ENCODE measurements around the gene FILIP1.
"Not testable (repeated sequence)": the region's sequence is repeated elsewhere in the genome, so short reads cannot be mapped to it uniquely, and the experiment has no call there.

Gene FILIP1

DNA sequence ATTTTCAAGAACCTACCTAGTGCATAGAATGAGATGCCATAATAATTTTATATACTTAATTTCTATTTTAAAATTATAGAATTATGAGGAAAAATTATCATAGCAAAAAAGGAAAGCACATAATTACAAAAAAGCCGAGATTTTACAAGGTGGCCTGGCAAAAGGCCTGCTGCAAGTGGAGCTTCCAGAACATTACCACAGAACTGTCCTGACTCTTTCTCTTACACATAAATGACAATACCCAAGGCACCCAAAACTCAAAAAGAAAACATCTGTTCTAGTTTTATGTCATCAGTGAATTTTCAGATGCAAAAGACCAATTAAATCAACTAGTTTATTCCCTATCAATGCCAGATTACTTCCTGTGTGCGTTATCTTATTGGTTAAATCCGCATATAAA is 74.2 kb downstream of the FILIP1 start:
- FAIRE-seq: no peak

GRCh38 chr6:75418233-75418632 is 75.4 kb downstream of the FILIP1 start:
- no peak for FAIRE-seq

DNA sequence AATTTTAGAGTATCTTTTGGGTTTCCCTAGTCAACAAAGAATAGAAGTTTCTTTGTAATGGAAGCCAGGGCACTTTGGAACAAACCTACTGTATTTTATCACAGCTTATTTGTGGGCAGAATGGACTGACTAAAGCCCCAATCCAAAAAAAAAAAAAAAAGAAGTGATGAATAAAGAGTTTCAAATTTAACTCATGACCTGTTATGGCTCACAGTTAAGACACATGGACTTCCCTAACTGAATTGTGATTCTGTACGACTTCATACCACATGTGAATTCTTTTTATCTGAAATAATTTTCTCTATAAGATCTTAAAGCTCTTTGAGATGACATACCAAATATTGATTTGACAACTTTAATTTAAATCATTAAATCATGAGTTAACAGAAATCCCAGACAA is 77.2 kb downstream of the FILIP1 start:
- FAIRE-seq: no peak

DNA sequence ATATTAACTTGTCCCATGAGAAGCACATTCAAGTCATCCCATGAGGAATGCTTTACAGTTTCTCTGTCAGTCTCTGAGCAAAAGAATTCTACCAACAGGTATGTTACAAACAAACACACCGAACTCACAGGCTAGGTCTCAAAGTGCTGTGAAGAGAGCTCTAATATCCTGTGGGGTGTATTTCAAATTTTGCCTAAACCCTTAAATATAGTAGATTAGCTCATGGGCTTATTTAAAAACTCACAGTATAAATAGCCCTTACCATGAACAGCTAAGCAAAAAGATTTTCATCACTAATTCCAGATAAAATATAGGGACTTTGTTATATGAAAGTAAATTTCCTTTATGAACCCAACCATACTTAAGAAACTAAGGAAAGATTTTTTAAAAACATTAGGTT is 77.8 kb downstream of the FILIP1 start:
- FAIRE-seq: no peak

DNA sequence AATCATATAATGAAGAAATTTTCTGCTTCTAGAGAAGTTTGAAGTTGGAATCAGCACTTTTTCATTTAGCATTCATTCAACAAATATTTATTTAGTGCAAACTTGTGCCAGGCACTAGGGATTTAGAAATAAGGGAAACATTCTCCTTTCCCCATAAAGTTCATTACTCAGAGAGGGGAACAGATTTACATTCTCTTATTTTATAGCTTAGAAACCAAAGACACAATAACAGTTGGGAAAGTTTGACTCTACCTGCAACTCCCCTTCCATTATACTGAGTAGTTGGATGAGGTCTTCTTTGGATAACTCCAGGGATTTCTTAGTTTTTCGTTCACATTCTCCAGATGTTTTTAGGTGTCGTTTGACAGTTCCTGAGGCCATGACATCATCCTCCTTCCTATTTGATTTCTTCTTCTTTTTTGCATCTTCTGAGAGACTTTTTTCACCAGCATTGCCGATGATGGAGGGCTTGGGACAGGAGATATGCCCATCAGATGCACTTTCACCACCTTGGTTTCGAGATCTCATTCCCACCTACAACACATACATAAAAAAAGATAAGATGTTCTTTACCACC is 79.1 kb downstream of the FILIP1 start:
- FAIRE-seq: no peak

GRCh38 chr6:75412969-75413662 is 80.5 kb downstream of the FILIP1 start:
- no peak for FAIRE-seq

DNA sequence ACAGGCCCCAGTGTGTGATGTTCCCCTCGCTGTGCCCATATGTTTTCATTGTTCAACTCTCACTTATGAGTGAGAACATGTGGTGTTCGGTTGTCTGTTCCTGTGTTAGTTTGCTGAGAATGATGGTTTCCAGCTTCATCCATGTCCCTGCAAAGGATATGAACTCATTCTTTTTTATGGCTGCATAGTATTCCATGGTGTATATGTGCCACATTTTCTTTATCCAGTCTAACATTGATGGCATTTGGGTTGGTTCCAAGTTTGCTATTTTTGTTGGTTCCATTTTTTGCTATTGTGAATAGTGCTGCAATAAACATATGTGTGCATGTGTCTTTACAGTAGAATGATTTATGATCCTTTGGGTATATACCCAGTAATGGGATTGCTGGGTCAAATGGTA is 83.0 kb downstream of the FILIP1 start:
- FAIRE-seq: not testable (repeated sequence)

DNA sequence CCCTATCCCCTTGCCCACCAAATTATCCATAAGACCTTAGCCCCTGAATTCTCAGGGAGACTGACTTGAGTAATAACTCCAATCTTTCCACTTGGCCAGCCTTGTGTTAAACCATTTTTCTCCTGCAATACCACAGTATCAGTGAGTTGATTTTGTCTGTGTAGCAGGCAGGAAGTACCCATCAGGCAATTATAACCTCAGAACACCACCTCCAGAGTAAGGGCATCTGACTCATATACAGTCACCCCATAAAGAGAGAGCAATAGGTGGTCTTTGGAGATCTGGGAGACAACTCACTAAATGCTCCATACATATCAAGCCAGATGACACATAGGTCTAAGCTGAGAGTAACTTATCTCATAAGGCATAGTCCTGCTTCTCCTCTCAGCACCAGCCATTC is 83.7 kb downstream of the FILIP1 start:
- no peak for FAIRE-seq

GRCh38 chr6:75409286-75409685 is 84.3 kb downstream of the FILIP1 start:
- no peak for FAIRE-seq

DNA sequence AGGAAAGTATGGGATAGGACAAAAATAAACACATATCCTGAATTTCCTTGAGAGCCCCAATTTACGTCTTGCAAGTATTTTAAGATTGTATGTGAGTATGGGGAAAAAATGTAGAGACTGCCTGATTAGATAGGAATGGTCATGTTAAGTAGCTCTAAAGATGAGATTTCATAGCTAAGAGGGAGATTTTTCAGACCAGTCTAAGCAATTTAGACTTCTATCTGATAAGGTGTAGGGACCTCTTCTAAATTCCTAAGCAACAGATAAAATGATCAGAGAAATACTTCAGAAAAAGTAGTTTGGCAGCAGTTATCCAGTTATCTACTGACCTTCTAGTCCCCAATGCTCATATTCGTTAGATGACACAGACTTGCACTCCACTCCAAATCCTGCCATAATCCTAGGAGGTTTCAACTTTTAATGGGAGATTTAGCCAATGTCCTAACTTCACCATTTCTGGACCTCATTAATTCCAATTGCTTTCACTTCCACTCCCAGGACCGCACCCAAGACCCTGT is 90.0 kb downstream of the FILIP1 start:
- FAIRE-seq: no peak

- no peak for FAIRE-seq
These were observed 91.3 kb downstream of the FILIP1 start for GRCh38 chr6:75402296-75402695.

DNA sequence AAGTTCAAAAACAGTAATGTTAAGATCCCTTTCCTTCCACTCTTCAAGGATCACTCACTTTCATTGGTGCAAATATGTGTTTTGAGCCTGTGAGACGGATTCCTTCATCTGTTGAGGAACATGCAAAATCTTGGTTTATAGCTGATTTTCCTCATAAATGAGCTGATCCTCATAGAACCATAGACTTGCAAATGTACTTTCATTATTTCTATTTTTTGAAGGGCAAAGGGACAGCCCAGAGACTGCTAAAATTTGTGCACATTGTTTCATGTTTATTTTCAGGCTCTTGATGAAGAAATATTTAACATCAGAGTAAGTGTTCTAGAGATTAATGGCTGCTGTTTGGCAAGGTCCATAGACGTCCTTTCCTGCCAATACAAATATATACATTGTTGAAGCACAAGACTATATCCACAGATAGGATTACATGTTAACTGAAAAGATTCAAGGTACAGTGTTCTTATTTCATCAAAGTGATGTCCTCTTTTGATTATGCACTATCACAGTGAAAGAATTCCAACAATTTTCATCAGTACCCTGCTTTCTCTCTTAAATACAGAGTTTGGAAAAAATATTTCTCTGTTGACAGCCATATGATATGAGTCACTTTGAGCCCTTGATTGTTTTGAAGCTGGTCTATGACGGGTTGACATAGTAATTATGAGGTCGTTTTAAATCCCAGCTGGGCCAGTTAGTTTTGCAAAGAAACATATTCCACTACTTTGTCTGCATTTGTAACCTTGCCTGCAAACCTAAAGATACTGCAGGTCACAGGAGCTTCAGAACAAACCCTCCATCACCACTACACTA is 95.7 kb downstream of the FILIP1 start:
- FAIRE-seq: no peak

- FAIRE-seq: no peak
These were observed 96.4 kb downstream of the FILIP1 start for GRCh38 chr6:75397171-75397570.

DNA sequence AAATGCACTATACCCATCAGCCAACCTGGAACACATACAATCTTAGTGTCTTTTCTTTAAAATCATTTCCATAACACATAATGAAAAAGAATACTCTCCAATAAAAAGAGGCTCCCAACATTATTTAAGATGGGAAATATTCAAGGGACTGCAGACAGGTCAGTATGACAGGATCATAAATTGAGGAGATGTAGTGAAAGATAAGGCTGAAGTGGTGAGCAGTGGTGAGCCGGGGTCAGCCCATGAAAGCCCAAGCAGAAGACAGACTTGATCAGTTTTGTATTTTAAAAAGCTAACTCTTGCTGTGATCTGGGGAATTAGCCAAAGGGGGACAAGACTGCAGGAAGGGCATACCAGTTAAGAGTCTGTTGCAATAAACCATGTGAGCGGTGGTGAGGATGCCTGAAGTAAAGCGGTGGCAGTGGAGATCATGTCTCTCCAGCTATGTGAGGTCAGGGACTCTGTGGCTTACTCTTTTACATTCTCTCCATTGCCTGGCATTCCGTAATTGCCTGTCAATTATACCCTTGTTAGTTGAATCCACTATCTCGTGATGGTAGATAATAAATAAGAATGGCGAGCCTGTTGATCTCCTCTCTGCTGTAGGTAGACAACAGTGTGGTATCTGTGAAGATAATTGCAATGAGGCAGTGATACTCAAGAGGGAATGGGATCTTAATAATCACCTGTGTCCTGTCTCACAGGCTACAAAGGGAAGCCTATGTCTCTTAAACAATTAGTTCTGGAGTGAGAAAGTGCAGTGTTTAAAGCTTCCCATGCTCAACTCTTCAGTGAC is 97.4 kb downstream of the FILIP1 start:
- FAIRE-seq: no peak

- FAIRE-seq: no peak
These were observed 99.8 kb downstream of the FILIP1 start for GRCh38 chr6:75393806-75394205.

- FAIRE-seq: no peak
These were observed 102.3 kb downstream of the FILIP1 start for GRCh38 chr6:75391276-75391675.

DNA sequence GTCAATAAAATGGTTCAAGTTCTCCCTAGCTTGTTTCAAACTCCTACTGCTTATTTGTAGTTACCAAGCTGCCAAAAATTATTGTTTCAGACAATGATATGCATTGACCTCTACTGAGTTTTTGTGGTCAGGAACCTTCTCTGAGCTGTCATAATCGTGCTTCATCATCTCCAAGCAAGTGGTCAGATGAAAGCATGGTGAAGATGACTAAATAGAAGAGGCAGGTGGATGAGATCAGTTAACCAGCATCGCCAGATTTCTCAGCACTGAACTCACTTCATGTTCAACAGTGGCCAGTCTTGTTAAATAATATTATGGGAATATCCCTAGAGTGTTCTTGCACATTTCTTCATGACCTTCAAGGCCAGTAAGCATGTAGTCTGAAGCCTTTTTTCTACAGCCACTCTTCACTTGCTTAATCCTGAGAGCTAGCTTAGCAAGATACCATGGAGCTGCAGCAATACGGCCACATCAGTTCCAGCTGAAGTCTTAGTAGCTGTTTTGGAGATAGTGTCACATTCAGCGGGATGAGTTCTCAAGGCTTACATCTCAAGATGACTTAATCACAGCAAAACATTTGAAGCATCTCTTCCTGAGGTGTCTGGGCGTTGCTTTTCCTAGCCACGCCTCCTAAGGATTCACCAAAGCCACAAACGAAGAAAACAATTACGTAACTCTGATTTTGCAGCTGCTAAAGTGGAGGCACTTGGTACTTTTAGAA is 107.4 kb downstream of the FILIP1 start:
- no peak for FAIRE-seq

- no peak for FAIRE-seq
These were observed 109.5 kb downstream of the FILIP1 start for GRCh38 chr6:75384116-75384515.

DNA sequence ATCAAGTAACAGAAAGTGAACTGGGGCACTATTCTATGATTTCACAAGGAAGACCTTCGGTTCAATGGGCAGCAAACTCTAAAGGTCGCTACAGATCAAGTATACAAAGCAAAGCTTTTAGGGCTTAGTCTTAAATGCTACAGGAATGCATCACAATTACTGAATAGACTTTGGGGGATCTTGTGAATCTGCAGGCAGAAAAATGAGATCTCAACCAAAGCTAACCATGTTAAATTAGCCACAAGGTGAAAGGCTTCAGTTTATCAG is 111.0 kb downstream of the FILIP1 start:
- FAIRE-seq: no peak

DNA sequence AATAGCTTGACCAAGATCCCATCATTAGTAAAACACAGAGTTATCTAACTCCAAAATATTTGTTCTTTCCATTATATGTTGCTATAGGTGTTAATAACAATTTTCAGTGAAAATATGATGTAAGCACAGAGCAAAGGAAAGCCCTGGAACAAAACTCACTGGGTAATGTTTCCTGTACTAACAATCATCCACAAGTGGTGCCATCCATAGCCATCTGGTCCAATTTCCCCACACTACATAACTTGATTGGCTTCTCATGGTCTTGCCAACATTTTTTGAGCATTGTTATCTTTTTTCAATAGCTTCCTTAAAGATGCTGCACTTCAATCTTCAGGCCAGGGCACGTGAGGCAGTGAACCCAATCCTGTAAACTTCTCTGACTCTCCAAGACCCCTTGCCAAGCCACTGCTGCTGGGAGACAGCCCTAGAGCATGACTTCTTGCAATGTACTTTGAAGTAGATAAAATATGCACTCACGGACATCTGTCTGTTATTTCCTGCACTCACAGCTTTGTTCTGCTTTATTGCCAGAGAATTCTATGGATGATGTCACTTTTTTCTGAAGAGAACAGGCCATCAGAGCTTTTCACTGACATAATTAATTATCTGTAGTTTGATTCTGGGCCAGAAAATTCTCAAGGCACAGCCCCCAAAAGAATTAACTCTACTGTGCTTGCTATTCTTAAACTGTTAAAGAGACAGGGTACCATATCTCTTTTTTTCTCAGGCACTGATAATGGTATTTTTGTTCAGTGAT is 111.5 kb downstream of the FILIP1 start:
- FAIRE-seq: no peak

GRCh38 chr6:75379536-75379935 is 114.1 kb downstream of the FILIP1 start:
- FAIRE-seq: no peak

DNA sequence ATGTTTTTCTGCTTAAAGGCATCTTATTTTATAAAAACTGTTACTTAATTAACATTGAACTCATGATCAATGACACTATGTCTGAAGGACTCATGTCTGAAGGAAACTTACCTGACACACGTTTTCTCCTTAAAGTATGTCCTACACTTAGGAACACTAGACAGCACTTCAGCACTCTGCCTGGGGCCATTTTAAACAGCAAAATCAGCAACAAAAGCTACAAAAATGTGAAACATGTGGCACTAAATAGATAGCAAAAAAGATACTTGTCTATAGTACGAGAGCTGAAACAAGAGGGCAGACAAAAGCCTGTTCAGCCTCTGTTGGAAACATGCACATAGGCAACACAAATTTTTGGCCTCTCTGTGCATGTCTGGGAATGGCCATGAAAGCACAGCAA is 115.5 kb downstream of the FILIP1 start:
- no peak for FAIRE-seq

Measured in colon (tissue), 2 donors.